SK-N-SH (cell line): Measurements from ENCODE around the gene LSM2. TPM values are rescaled to one million over a fixed set of nuclear protein-coding genes. Genes with fewer than 3 reads are reported as not detected.

Experiments used
- CTCF ChIA-PET: fragments of 300-600, 350-600 bp; formaldehyde crosslinking; extraction: SDS; loops from one replicate; lab custom pipeline; 2021; lab: Yijun Ruan, JAX
- POLR2A ChIA-PET: fragments of 350-600 bp; sonication (Branson Sonifier 250); formaldehyde crosslinking; extraction: SDS; loops from one replicate; lab custom pipeline; 2020; ENCODE audit warnings: antibody characterized with exemption, inconsistent platforms; lab: Yijun Ruan, JAX
- DNase-seq: peaks from one replicate; pipeline ENCODE4 v3.0.0; 2012
- H2AFZ ChIP-seq: fragments of 200-600 bp; sonication (generic); 2 replicates; pipeline ENCODE4 v1.8.1; 2016; ENCODE audit warnings: antibody characterized with exemption, mild to moderate bottlenecking, low read depth
- H3F3A ChIP-seq: fragments of 200-600 bp; sonication (generic); replicated peaks from 2 replicates; pipeline ENCODE3; 2016; ENCODE audit warnings: antibody characterized with exemption, mild to moderate bottlenecking; ENCODE audit not compliant: insufficient read depth
- H3K27ac ChIP-seq, 2 experiments: fragments of 200-500 bp in 1 of 2; fragments of 200-600 bp in 1 of 2; sonication (Bioruptor generic) in 1 of 2; sonication (generic), shearing (Covaris generic) in 1 of 2; 2 replicates each; pipeline versions ENCODE4 v1.5.1 to v1.6.1; 2014 to 2016; ENCODE audit warnings: low read depth in 2 of 2, inconsistent platforms in 1 of 2, low read length in 1 of 2, mild to moderate bottlenecking in 1 of 2, mixed read lengths in 1 of 2
- H3K27me3 ChIP-seq: fragments of 200-600 bp; sonication (generic), shearing (Covaris generic); 2 replicates; pipeline ENCODE4 v1.6.1; 2016; ENCODE audit warnings: mixed run types; ENCODE audit not compliant: insufficient read depth
- H3K36me3 ChIP-seq, 2 experiments: fragments of 200-500 bp in 1 of 2; fragments of 200-600 bp in 1 of 2; sonication (Bioruptor generic) in 1 of 2; sonication (generic) in 1 of 2; replicated peaks in 1 of 2; 2 replicates each; pipeline versions ENCODE3 to v1.5.1; 2014 to 2016; ENCODE audit warnings: low read length in 1 of 2, mild to moderate bottlenecking in 1 of 2; ENCODE audit not compliant: insufficient read depth in 2 of 2, control insufficient read depth in 1 of 2
- H3K4me1 ChIP-seq, 2 experiments: fragments of 200-500 bp in 1 of 2; fragments of 200-600 bp in 1 of 2; sonication (Bioruptor generic) in 1 of 2; sonication (generic), shearing (Covaris generic) in 1 of 2; 2 replicates each; pipeline versions ENCODE4 v1.5.1 to v1.6.1; 2014 to 2016; ENCODE audit warnings: low read depth in 1 of 2, low read length in 1 of 2, mixed run types in 1 of 2; ENCODE audit not compliant: insufficient read depth in 2 of 2, control insufficient read depth in 1 of 2
- H3K4me2 ChIP-seq: fragments of 200-600 bp; sonication (generic), shearing (Covaris generic); 2 replicates; pipeline ENCODE4 v1.6.1; 2017; ENCODE audit warnings: mixed run types
- H3K4me3 ChIP-seq, 2 experiments: fragments of 200-500 bp in 1 of 2; fragments of 200-600 bp in 1 of 2; sonication (Bioruptor generic) in 1 of 2; sonication (generic), shearing (Covaris generic) in 1 of 2; 2 replicates each; pipeline versions ENCODE4 v1.5.1 to v1.8.1; 2014 to 2016; ENCODE audit warnings: low read depth in 2 of 2, inconsistent platforms in 1 of 2, low read length in 1 of 2, mild to moderate bottlenecking in 1 of 2, mixed read lengths in 1 of 2, moderate library complexity in 1 of 2
- H3K79me2 ChIP-seq: fragments of 200-600 bp; sonication (generic); 2 replicates; pipeline ENCODE4 v1.8.1; 2017; ENCODE audit warnings: mild to moderate bottlenecking; ENCODE audit not compliant: insufficient read depth
- H3K9ac ChIP-seq: fragments of 200-600 bp; sonication (generic); 2 replicates; pipeline ENCODE4 v1.6.1; 2017; ENCODE audit warnings: mixed run types
- H3K9me2 ChIP-seq: fragments of 200-600 bp; sonication (generic); 2 replicates; pipeline ENCODE4 v1.6.1; 2017; ENCODE audit warnings: mixed run types
- H3K9me3 ChIP-seq: fragments of 200-600 bp; sonication (generic); 2 replicates; pipeline ENCODE4 v1.6.1; 2017; ENCODE audit warnings: mixed run types, mild to moderate bottlenecking, moderate library complexity
- H4K20me1 ChIP-seq: fragments of 200-600 bp; sonication (generic); 2 replicates; pipeline ENCODE4 v1.6.1; 2017; ENCODE audit warnings: mild to moderate bottlenecking, mixed run types; ENCODE audit not compliant: insufficient read depth
- CHD2 ChIP-seq: fragments of 150-350 bp; IDR thresholded peaks from 2 replicates; pipeline ENCODE4 v1.6.1; 2018; ENCODE audit warnings: low read length; ENCODE audit not compliant: partially characterized antibody
- ELF1 ChIP-seq: IDR thresholded peaks from 2 replicates; pipeline ENCODE4 v1.4.0; 2012
- EP300 ChIP-seq, 2 experiments: IDR thresholded peaks; 2 replicates each; pipeline versions ENCODE4 v1.4.0 to v1.6.1; 2012; ENCODE audit warnings: borderline replicate concordance in 1 of 2, low read depth in 1 of 2, low read length in 1 of 2
- EZH2phosphoT487 ChIP-seq: fragments of 200-600 bp; sonication (generic); IDR thresholded peaks from 2 replicates; pipeline ENCODE4 v1.6.1; 2017; ENCODE audit warnings: low read depth, mixed run types, mild to moderate bottlenecking, antibody characterized with exemption, moderate library complexity, borderline replicate concordance
- FOSL2 ChIP-seq: IDR thresholded peaks from 2 replicates; pipeline ENCODE4 v1.4.0; 2012; ENCODE audit warnings: low read depth, mild to moderate bottlenecking, moderate library complexity, borderline replicate concordance
- FOXJ3 ChIP-seq: sonication (generic); formaldehyde crosslinking; IDR thresholded peaks from 2 replicates; pipeline ENCODE4 v1.5.1; 2020; ENCODE audit warnings: mild to moderate bottlenecking, missing genetic modification reagents
- FOXM1 ChIP-seq: IDR thresholded peaks from 2 replicates; pipeline ENCODE4 v1.4.0; 2012; ENCODE audit warnings: low read depth, mild to moderate bottlenecking
- GABPA ChIP-seq: IDR thresholded peaks from 2 replicates; pipeline ENCODE4 v1.4.0; 2012; ENCODE audit warnings: low read depth, mild to moderate bottlenecking
- GATA2 ChIP-seq: sonication (generic); formaldehyde crosslinking; IDR thresholded peaks from 2 replicates; pipeline ENCODE4 v1.5.0; 2020; ENCODE audit warnings: mild to moderate bottlenecking, missing genetic modification reagents
- JUND ChIP-seq: IDR thresholded peaks from 2 replicates; pipeline ENCODE4 v1.4.0; 2012
- MXI1 ChIP-seq: IDR thresholded peaks from 2 replicates; pipeline ENCODE4 v1.6.1; 2012; ENCODE audit warnings: mild to moderate bottlenecking, low read depth, low read length, improper control_type of control experiment
- NFIC ChIP-seq: IDR thresholded peaks from 2 replicates; pipeline ENCODE4 v1.4.0; 2012; ENCODE audit warnings: borderline replicate concordance
- NRF1 ChIP-seq: IDR thresholded peaks from 2 replicates; pipeline ENCODE4 v1.6.1; 2012; ENCODE audit warnings: low read depth, mild to moderate bottlenecking, low read length
- RCOR1 ChIP-seq: fragments of 150-350 bp; IDR thresholded peaks from 2 replicates; pipeline ENCODE4 v1.6.1; 2017; ENCODE audit warnings: antibody characterized with exemption, low read length
- RXRA ChIP-seq: IDR thresholded peaks from 2 replicates; pipeline ENCODE4 v1.4.0; 2012; ENCODE audit warnings: low read depth, mild to moderate bottlenecking, borderline replicate concordance
- SMC3 ChIP-seq: IDR thresholded peaks from 2 replicates; pipeline ENCODE4 v1.6.1; 2012; ENCODE audit warnings: low read depth, low read length, improper control_type of control experiment
- TAF1 ChIP-seq: IDR thresholded peaks from 2 replicates; pipeline ENCODE4 v1.6.1; 2012; ENCODE audit warnings: low read depth, mild to moderate bottlenecking, low read length, moderate library complexity, borderline replicate concordance
- TCF12 ChIP-seq: IDR thresholded peaks from 2 replicates; pipeline ENCODE4 v1.4.0; 2012
- YY1 ChIP-seq: IDR thresholded peaks from 2 replicates; pipeline ENCODE4 v1.4.0; 2012; ENCODE audit warnings: low read depth, mild to moderate bottlenecking
- whole genome bisulfite sequencing: methylation state at CpG from one replicate; pipeline ENCODE4 v1.1.6; 2017; ENCODE audit warnings: low lambda C conversion rate; 5-methylcytosine and 5-hydroxymethylcytosine counted together
- polyA plus RNA-seq, 3 experiments: library from polyadenylated mRNA; depleted of rRNA; stranded (reverse); fragments of >200 nt; gene quantifications; 2 replicates each; pipeline ENCODE4 v1.2.3, GENCODE V29; 2012
- TF ChIP-seq, protein P1 (sequence below): IDR thresholded peaks from 2 replicates; pipeline ENCODE4; 2012
- TF ChIP-seq, protein P2 (sequence below): fragments of 150-350 bp; IDR thresholded peaks from 2 replicates; pipeline ENCODE4 v1.6.1; 2016; ENCODE audit warnings: mild to moderate bottlenecking, low read depth, low read length
- TF ChIP-seq, protein P3 (sequence below): IDR thresholded peaks from 2 replicates; pipeline ENCODE4 v1.4.0; 2012; ENCODE audit warnings: low read depth, borderline replicate concordance

LSM2 gene
- polyA plus RNA-seq, 1 of the 3 experiments (the other 2 are of a cell fraction), result 79.1 TPM

DNA sequence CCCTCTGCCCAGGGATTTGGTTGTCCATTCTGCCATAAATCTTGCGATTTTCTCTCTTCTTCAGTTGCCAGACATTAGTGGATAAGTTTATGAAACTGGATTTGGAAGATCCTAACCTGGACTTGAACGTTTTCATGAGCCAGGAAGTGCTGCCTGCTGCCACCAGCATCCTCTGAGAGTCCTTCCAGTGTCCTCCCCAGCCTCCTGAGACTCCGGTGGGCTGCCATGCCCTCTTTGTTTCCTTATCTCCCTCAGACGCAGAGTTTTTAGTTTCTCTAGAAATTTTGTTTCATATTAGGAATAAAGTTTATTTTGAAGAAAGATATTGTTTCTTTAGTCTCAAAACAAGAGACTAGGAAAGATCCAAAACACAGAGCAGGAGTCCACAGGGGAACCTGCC is 44.4 kb downstream of the LSM2 start, which contains the start of gene SAPCD1:
Gene SAPCD1 (plus strand): TSS at position 301 of the 400 bp plus-strand sequence. CDS start 399 bp downstream, outside the sequence.
- WGBS, result 71% methylated on average over 4 of the region's 4 CpGs
- DNase-seq, result no peak
- Histone ChIP-seq H3K9ac (no peak within 1 kb of the TSS), H3K27me3 (no peaks in the 10 kb centered on the region), H3K4me3 (no peak within 1 kb of the TSS), H3K4me1 (peaks cover 0 to 8% of the 10 kb centered on the region in 2 experiments; a peak in 1 of 4 replicates), H3F3A (no peaks in the 10 kb centered on the region), H2AFZ (no peak within 1 kb of the TSS), H3K4me2 (no peak within 1 kb of the TSS), H4K20me1 (no peaks in the 10 kb centered on the region), H3K27ac (no peak within 1 kb of the TSS), H3K79me2 (no peaks in the 10 kb centered on the region), H3K9me2 (no peaks in the 10 kb centered on the region), H3K36me3 (no peaks in the 10 kb centered on the region), H3K9me3 (no peaks in the 10 kb centered on the region)
- CTCF ChIA-PET, result no interaction called here
- TF ChIP-seq ELF1, result no peak
- TF ChIP-seq YY1, result no peak
- TF ChIP-seq FOSL2, result no peak
- TF ChIP-seq, protein P1, sequence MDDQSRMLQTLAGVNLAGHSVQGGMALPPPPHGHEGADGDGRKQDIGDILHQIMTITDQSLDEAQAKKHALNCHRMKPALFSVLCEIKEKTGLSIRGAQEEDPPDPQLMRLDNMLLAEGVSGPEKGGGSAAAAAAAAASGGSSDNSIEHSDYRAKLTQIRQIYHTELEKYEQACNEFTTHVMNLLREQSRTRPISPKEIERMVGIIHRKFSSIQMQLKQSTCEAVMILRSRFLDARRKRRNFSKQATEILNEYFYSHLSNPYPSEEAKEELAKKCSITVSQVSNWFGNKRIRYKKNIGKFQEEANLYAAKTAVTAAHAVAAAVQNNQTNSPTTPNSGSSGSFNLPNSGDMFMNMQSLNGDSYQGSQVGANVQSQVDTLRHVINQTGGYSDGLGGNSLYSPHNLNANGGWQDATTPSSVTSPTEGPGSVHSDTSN, result no peak
- TF ChIP-seq EP300 (IDR thresholded peaks at IDR 0.05; ENCODE audit: borderline replicate concordance in 1 of 2, low read depth in 1 of 2, low read length in 1 of 2), result no peak
- no peak for TF ChIP-seq SMC3
- TF ChIP-seq, protein P2, sequence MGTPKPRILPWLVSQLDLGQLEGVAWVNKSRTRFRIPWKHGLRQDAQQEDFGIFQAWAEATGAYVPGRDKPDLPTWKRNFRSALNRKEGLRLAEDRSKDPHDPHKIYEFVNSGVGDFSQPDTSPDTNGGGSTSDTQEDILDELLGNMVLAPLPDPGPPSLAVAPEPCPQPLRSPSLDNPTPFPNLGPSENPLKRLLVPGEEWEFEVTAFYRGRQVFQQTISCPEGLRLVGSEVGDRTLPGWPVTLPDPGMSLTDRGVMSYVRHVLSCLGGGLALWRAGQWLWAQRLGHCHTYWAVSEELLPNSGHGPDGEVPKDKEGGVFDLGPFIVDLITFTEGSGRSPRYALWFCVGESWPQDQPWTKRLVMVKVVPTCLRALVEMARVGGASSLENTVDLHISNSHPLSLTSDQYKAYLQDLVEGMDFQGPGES, result no peak
- TF ChIP-seq FOXM1, result no peak
- TF ChIP-seq EZH2phosphoT487, result no peak
- POLR2A ChIA-PET, result no interaction called here

DNA sequence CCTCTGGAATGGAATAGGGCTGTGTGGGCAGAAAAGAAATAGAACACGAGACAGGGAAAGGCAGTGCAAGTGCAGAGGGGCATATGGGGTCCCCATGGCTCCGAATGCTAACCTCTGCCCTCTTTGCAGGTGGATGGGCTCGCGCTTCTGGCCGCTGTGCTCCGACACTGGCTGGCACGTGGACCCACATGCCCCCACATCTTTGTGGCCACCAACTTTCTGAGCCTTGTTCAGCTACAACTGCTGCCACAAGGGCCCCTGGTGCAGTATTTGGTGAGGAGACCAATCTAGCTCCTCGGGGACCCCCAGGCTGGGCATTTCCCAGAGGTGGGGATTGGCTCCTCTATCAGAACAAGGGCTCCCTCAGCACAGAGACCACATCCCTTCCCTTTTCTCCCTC is 45.4 kb downstream of the LSM2 start:
- H3K36me3 ChIP-seq, result no peaks in the 10 kb centered on the region
- no peaks in the 10 kb centered on the region for H3K27me3 ChIP-seq
- no peak for DNase-seq
- H3K27ac ChIP-seq, result no peak overlapping the region
- WGBS, result 98% methylated on average over 7 of the region's 8 CpGs
- H3K4me1 ChIP-seq, result peaks cover 0 to 5% of the 10 kb centered on the region in 2 experiments; a peak in 1 of 4 replicates
- H3K9me3 ChIP-seq, result no peaks in the 10 kb centered on the region
- no peak overlapping the region for H3K9ac ChIP-seq
- H4K20me1 ChIP-seq, result no peaks in the 10 kb centered on the region
- no peaks in the 10 kb centered on the region for H3K9me2 ChIP-seq
- H2AFZ ChIP-seq, result no peak overlapping the region
- no peaks in the 10 kb centered on the region for H3K79me2 ChIP-seq
- POLR2A ChIA-PET, result no interaction called here
- CTCF ChIA-PET, result no interaction called here
- no peaks in the 10 kb centered on the region for H3F3A ChIP-seq
- no peak overlapping the region for H3K4me3 ChIP-seq
- no peak overlapping the region for H3K4me2 ChIP-seq
- no peak for TF ChIP-seq NFIC
- TF ChIP-seq RXRA, result no peak
- no peak for TF ChIP-seq GABPA
- TF ChIP-seq MXI1, result no peak
- no peak for TF ChIP-seq GATA2 (CRISPR knock-in tag)
- no peak for TF ChIP-seq FOXJ3 (CRISPR knock-in tag)
- TF ChIP-seq, protein P1, result no peak
- no peak for TF ChIP-seq CHD2
- no peak for TF ChIP-seq JUND
- no peak for TF ChIP-seq TCF12
- TF ChIP-seq, protein P2, result no peak
- no peak for TF ChIP-seq YY1
- TF ChIP-seq FOSL2, result no peak
- no peak for TF ChIP-seq RCOR1
- no peak for TF ChIP-seq TAF1
- TF ChIP-seq NRF1, result no peak
- TF ChIP-seq, protein P3, sequence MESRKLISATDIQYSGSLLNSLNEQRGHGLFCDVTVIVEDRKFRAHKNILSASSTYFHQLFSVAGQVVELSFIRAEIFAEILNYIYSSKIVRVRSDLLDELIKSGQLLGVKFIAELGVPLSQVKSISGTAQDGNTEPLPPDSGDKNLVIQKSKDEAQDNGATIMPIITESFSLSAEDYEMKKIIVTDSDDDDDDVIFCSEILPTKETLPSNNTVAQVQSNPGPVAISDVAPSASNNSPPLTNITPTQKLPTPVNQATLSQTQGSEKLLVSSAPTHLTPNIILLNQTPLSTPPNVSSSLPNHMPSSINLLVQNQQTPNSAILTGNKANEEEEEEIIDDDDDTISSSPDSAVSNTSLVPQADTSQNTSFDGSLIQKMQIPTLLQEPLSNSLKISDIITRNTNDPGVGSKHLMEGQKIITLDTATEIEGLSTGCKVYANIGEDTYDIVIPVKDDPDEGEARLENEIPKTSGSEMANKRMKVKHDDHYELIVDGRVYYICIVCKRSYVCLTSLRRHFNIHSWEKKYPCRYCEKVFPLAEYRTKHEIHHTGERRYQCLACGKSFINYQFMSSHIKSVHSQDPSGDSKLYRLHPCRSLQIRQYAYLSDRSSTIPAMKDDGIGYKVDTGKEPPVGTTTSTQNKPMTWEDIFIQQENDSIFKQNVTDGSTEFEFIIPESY, result no peak
